Mesenchymal stem cell (in vitro differentiated cells and primary cell): Measurements from ENCODE around the gene POU3F3.

ENCODE experiments used
- DNase-seq: peaks from one replicate; pipeline ENCODE4 v3.0.0-alpha.2; 2013
- H2AFZ ChIP-seq: one replicate; pipeline ENCODE4 v1.6.1; 2013; ENCODE audit warnings: low read depth, mild to moderate bottlenecking, control low read depth, inconsistent platforms, low read length, moderate library complexity
- H2AK5ac ChIP-seq: 2 replicates; pipeline ENCODE4 v1.6.1; 2013; ENCODE audit warnings: low read length, moderate library complexity, mild to moderate bottlenecking, inconsistent platforms; ENCODE audit not compliant: severe bottlenecking
- H2BK120ac ChIP-seq: one replicate; pipeline ENCODE4 v1.6.1; 2013; ENCODE audit warnings: low read depth, mild to moderate bottlenecking, inconsistent platforms, low read length, moderate library complexity
- H2BK12ac ChIP-seq, 2 experiments: one replicate each; pipeline ENCODE4 v1.6.1; 2013; ENCODE audit warnings: inconsistent platforms in 2 of 2, low read length in 2 of 2, mild to moderate bottlenecking in 2 of 2, moderate library complexity in 2 of 2, control low read depth in 1 of 2
- H2BK15ac ChIP-seq: one replicate; pipeline ENCODE4 v1.6.1; 2013; ENCODE audit warnings: mild to moderate bottlenecking, low read depth, inconsistent platforms; ENCODE audit not compliant: poor library complexity, severe bottlenecking
- H2BK5ac ChIP-seq: 2 replicates; pipeline ENCODE4 v1.6.1; 2013; ENCODE audit warnings: low read depth, mild to moderate bottlenecking, low read length, control low read depth, inconsistent platforms; ENCODE audit not compliant: poor library complexity, severe bottlenecking
- H3K14ac ChIP-seq, 2 experiments: one replicate each; pipeline ENCODE4 v1.6.1; 2013; ENCODE audit warnings: inconsistent platforms in 2 of 2, low read length in 2 of 2, control low read depth in 1 of 2, mild to moderate bottlenecking in 1 of 2, moderate library complexity in 1 of 2
- H3K18ac ChIP-seq, 2 experiments: one replicate each; pipeline ENCODE4 v1.6.1; 2013; ENCODE audit warnings: inconsistent platforms in 2 of 2, low read length in 2 of 2, control low read depth in 1 of 2, low read depth in 1 of 2, mild to moderate bottlenecking in 1 of 2
- H3K23ac ChIP-seq, 2 experiments: one replicate each; pipeline ENCODE4 v1.6.1; 2013; ENCODE audit warnings: inconsistent platforms in 2 of 2, low read length in 2 of 2, mild to moderate bottlenecking in 2 of 2, moderate library complexity in 2 of 2, control low read depth in 1 of 2
- H3K27ac ChIP-seq: 2 replicates; pipeline ENCODE4 v1.5.1; 2013; ENCODE audit warnings: mild to moderate bottlenecking, moderate library complexity, low read length, control low read depth, inconsistent platforms; ENCODE audit not compliant: poor library complexity, severe bottlenecking
- H3K27me3 ChIP-seq, 2 experiments: 2 replicates each; pipeline versions ENCODE4 v1.6.1 to v1.7.0; 2013; ENCODE audit warnings: low read length in 2 of 2, mild to moderate bottlenecking in 2 of 2, moderate library complexity in 2 of 2, control low read depth in 1 of 2, inconsistent platforms in 1 of 2; ENCODE audit not compliant: control insufficient read depth in 1 of 2, insufficient read depth in 1 of 2
- H3K36me3 ChIP-seq, 2 experiments: 2 replicates each; pipeline versions ENCODE4 v1.6.1 to v1.7.0; 2013; ENCODE audit warnings: low read length in 2 of 2, control low read depth in 1 of 2, inconsistent platforms in 1 of 2, low read depth in 1 of 2, mild to moderate bottlenecking in 1 of 2; ENCODE audit not compliant: insufficient read depth in 2 of 2, control insufficient read depth in 1 of 2
- H3K4ac ChIP-seq, 2 experiments: one replicate each; pipeline ENCODE4 v1.6.1; 2013; ENCODE audit warnings: inconsistent platforms in 2 of 2, low read length in 2 of 2, mild to moderate bottlenecking in 2 of 2, moderate library complexity in 2 of 2, control low read depth in 1 of 2, low read depth in 1 of 2
- H3K4me1 ChIP-seq: 2 replicates; pipeline ENCODE4 v1.6.1; 2013; ENCODE audit warnings: low read depth, low read length, control low read depth; ENCODE audit not compliant: control insufficient read depth, insufficient read depth
- H3K4me2 ChIP-seq: 2 replicates; pipeline ENCODE4 v1.6.1; 2013; ENCODE audit warnings: low read length, mild to moderate bottlenecking, inconsistent platforms; ENCODE audit not compliant: poor library complexity, severe bottlenecking
- H3K4me3 ChIP-seq, 2 experiments: 2 replicates each; pipeline versions ENCODE4 v1.5.1 to v1.7.0; 2013; ENCODE audit warnings: low read length in 2 of 2, mild to moderate bottlenecking in 2 of 2, control low read depth in 1 of 2, low read depth in 1 of 2; ENCODE audit not compliant: insufficient read depth in 1 of 2
- H3K79me1 ChIP-seq: replicated peaks from 2 replicates; pipeline ENCODE4 v1.6.1; 2013; ENCODE audit warnings: mild to moderate bottlenecking, control low read depth, low read length, inconsistent platforms; ENCODE audit not compliant: poor library complexity, severe bottlenecking
- H3K9ac ChIP-seq: 2 replicates; pipeline ENCODE4 v1.7.0; 2013; ENCODE audit warnings: mild to moderate bottlenecking, low read length, moderate library complexity
- H3K9me3 ChIP-seq: 2 replicates; pipeline ENCODE4 v1.7.0; 2013; ENCODE audit warnings: mild to moderate bottlenecking, low read length; ENCODE audit not compliant: control insufficient read depth
- H4K8ac ChIP-seq: one replicate; pipeline ENCODE4 v1.6.1; 2013; ENCODE audit warnings: inconsistent platforms, mild to moderate bottlenecking, low read length, moderate library complexity
- H4K91ac ChIP-seq: one replicate; pipeline ENCODE4 v1.6.1; 2013; ENCODE audit warnings: mild to moderate bottlenecking, low read length, inconsistent platforms
- WGBS: methylation state at CpG from one replicate; pipeline ENCODE4 v1.1.7; 2013; ENCODE audit warnings: mixed read lengths; 5-methylcytosine and 5-hydroxymethylcytosine counted together

POU3F3 gene

GRCh38 chr2:104897515-104898184 lies 43.7 kb downstream of the POU3F3 start:
- H2BK12ac ChIP-seq = no peak overlapping the region
- H3K4me1 ChIP-seq = peaks cover 6% of the 10 kb centered on the region
- no peak overlapping the region for H3K4ac ChIP-seq
- no peak overlapping the region for H2AK5ac ChIP-seq
- no peak overlapping the region for H3K9ac ChIP-seq
- H4K91ac ChIP-seq = no peak overlapping the region
- no peak overlapping the region for H2BK15ac ChIP-seq
- no peak overlapping the region for H3K4me3 ChIP-seq
- H3K27me3 ChIP-seq = peaks cover 3 to 7% of the 10 kb centered on the region in 2 experiments
- no peak overlapping the region for H2BK120ac ChIP-seq
- no peak overlapping the region for H2BK5ac ChIP-seq
- 77% methylated on average over 5 of the region's 8 CpGs for WGBS
- no peaks in the 10 kb centered on the region for H3K79me1 ChIP-seq
- DNase-seq = no peak
- no peak overlapping the region for H3K14ac ChIP-seq
- H3K4me2 ChIP-seq = no peak overlapping the region
- peaks cover 11% of the 10 kb centered on the region for H3K9me3 ChIP-seq
- no peak overlapping the region for H3K27ac ChIP-seq
- H3K23ac ChIP-seq = no peak overlapping the region
- H3K36me3 ChIP-seq = no peaks in the 10 kb centered on the region
- no peak overlapping the region for H4K8ac ChIP-seq
- H3K18ac ChIP-seq = no peak overlapping the region
- no peak overlapping the region for H2AFZ ChIP-seq

GRCh38 chr2:104900608-104901007 lies 46.7 kb downstream of the POU3F3 start:
- H3K4me2 ChIP-seq = no peak overlapping the region
- H3K18ac ChIP-seq = no peak overlapping the region
- H4K8ac ChIP-seq = no peak overlapping the region
- no peak overlapping the region for H3K4ac ChIP-seq
- no peak overlapping the region for H2BK120ac ChIP-seq
- no peaks in the 10 kb centered on the region for H3K79me1 ChIP-seq
- no peak overlapping the region for H2BK12ac ChIP-seq
- H2BK5ac ChIP-seq = no peak overlapping the region
- no peak overlapping the region for H3K9ac ChIP-seq
- H3K23ac ChIP-seq = no peak overlapping the region
- H3K4me1 ChIP-seq = peaks cover 10% of the 10 kb centered on the region
- no peak overlapping the region for H3K4me3 ChIP-seq
- no peak overlapping the region for H2BK15ac ChIP-seq
- DNase-seq = no peak
- H3K27ac ChIP-seq = no peak overlapping the region
- WGBS = 87% methylated on average over 6 of the region's 7 CpGs
- no peak overlapping the region for H4K91ac ChIP-seq
- H2AFZ ChIP-seq = no peak overlapping the region
- peaks cover 7% of the 10 kb centered on the region for H3K9me3 ChIP-seq
- H3K36me3 ChIP-seq = no peaks in the 10 kb centered on the region
- no peak overlapping the region for H3K14ac ChIP-seq
- H2AK5ac ChIP-seq = no peak overlapping the region
- peaks cover 7 to 16% of the 10 kb centered on the region in 2 experiments for H3K27me3 ChIP-seq

- Histone ChIP-seq H2BK15ac (no peak overlapping the region), H3K4me1 (peaks cover 10% of the 10 kb centered on the region), H3K23ac (no peak overlapping the region), H3K18ac (no peak overlapping the region), H3K14ac (no peak overlapping the region), H3K4me2 (peak overlapping the region; percentile 40), H2BK12ac (no peak overlapping the region), H2AFZ (no peak overlapping the region), H3K9ac (no peak overlapping the region), H2BK5ac (no peak overlapping the region), H3K79me1 (no peaks in the 10 kb centered on the region), H3K4me3 (no peak overlapping the region), H3K9me3 (peaks cover under 1% of the 10 kb centered on the region), H4K91ac (no peak overlapping the region), H3K27me3 (peaks cover 7 to 18% of the 10 kb centered on the region in 2 experiments), H2BK120ac (no peak overlapping the region), H2AK5ac (no peak overlapping the region), H3K27ac (peak overlapping the region; percentile 49), H4K8ac (no peak overlapping the region), H3K4ac (no peak overlapping the region), H3K36me3 (no peaks in the 10 kb centered on the region)
- no peak for DNase-seq
- 79% methylated on average over 9 of the region's 14 CpGs for WGBS
Measured at GRCh38 chr2:104901037-104901881, 47.3 kb downstream of the POU3F3 start.

- Histone ChIP-seq H2BK5ac (no peak overlapping the region), H3K4me2 (no peak overlapping the region), H3K4me1 (peaks cover 10% of the 10 kb centered on the region), H3K27ac (no peak overlapping the region), H3K9ac (no peak overlapping the region), H3K18ac (no peak overlapping the region), H2AK5ac (no peak overlapping the region), H3K14ac (no peak overlapping the region), H2BK15ac (no peak overlapping the region), H2BK12ac (no peak overlapping the region), H4K8ac (no peak overlapping the region), H3K27me3 (peaks cover 7 to 26% of the 10 kb centered on the region in 2 experiments), H3K23ac (no peak overlapping the region), H3K4me3 (no peak overlapping the region), H3K9me3 (no peaks in the 10 kb centered on the region), H2BK120ac (no peak overlapping the region), H3K4ac (no peak overlapping the region), H3K79me1 (no peaks in the 10 kb centered on the region), H4K91ac (no peak overlapping the region), H3K36me3 (no peaks in the 10 kb centered on the region), H2AFZ (no peak overlapping the region)
- no peak for DNase-seq
- WGBS = 72% methylated on average over 4 of the region's 6 CpGs
Measured at GRCh38 chr2:104902317-104902716, 48.4 kb downstream of the POU3F3 start.
